Measurements from ENCODE around the gene B4GALT3.

Gene B4GALT3

DNA sequence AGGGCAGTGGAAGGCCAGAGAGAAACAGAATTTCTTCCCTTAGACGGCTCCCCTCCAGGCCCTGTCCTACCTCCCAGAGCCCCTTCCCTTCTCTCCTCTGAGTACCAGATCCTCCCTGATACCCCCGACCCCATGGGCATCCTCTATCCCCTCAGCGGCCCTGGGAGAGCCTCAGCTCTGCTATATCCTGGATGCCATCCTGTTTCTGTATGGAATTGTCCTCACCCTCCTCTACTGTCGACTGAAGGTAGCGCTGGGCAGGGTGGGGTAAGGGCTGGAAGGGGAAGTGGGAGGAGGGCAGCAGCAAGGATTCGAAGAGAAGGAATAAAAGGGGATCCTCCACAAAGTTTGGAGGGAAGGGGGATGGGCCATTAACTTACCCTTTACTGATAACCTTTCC lies 40.5 kb upstream of the B4GALT3 start:
- TF ChIP-seq, protein P1, sequence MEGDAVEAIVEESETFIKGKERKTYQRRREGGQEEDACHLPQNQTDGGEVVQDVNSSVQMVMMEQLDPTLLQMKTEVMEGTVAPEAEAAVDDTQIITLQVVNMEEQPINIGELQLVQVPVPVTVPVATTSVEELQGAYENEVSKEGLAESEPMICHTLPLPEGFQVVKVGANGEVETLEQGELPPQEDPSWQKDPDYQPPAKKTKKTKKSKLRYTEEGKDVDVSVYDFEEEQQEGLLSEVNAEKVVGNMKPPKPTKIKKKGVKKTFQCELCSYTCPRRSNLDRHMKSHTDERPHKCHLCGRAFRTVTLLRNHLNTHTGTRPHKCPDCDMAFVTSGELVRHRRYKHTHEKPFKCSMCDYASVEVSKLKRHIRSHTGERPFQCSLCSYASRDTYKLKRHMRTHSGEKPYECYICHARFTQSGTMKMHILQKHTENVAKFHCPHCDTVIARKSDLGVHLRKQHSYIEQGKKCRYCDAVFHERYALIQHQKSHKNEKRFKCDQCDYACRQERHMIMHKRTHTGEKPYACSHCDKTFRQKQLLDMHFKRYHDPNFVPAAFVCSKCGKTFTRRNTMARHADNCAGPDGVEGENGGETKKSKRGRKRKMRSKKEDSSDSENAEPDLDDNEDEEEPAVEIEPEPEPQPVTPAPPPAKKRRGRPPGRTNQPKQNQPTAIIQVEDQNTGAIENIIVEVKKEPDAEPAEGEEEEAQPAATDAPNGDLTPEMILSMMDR (IDR thresholded peaks at IDR 0.05; ENCODE audit: insufficient read depth, low read length, missing control alignments) = no peak
- CTCF ChIA-PET = interaction anchor here (1.2 to 23.5 kb wide), 4 partner anchors 9 to 165 kb away, joined by 3 to 758 read pairs (median 53); partner anchors contain the start of genes ADAMTS4, NDUFS2 and TOMM40L
- POLR2A ChIA-PET = interaction anchor here (0.8 to 2.3 kb wide), 3 partner anchors 15 to 21 kb away, joined by 3 to 13 read pairs (median 4); partner anchors contain the start of gene NDUFS2
- DNase-seq (ENCODE audit: low read depth, low spot score) = no peak
- no peak overlapping the region for H3K4me3 ChIP-seq (ENCODE audit: low read depth, low read length)

DNA sequence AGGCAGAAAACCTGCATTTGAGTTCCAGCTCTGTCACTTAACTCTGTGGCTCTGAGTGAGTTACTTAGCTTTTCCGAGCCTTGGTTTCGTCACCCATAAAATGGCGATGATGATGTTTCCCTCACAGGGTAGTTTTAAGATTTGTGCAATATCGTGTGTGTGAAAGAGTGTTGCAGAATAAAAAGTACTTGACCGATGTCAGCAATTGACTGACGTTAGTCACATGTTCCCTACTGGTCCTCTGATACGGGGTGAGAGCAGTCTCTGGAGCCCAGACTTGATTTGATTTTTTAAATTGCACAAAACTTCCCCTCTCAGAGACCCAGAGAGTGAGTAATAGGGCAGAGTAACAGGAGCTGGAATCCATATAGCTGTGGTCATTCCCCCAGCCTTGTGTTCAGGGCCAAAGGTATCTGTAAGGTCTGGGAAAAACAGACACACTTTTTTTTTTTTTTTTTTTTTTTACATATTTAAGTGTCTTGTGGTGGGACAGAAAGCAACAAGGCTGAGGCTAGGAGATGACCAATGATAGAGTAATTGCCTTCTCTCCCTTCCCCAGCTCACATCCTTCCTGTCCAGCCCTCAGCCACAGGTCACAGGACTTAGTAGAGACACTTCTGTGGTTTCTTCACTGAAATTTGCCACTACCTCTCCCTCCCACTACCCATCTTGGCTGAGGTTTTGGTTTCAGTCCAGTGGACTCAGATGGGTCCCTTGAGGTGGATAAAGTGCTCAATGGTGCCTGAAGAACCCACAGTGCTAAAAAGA lies 39.8 kb upstream of the B4GALT3 start:
- ChIA-PET CTCF (interaction anchor here (1.2 to 23.5 kb wide), 4 partner anchors 10 to 165 kb away, joined by 3 to 758 read pairs (median 53); partner anchors contain the start of genes ADAMTS4, NDUFS2 and TOMM40L), POLR2A (interaction anchor here (0.6 to 2.3 kb wide), 4 partner anchors 8 to 41 kb away, joined by 3 to 13 read pairs (median 4); partner anchors contain the start of genes NDUFS2 and TOMM40L)
- no peak for DNase-seq (ENCODE audit: low read depth, low spot score)
- TF ChIP-seq, protein P1 (IDR thresholded peaks at IDR 0.05; ENCODE audit: insufficient read depth, low read length, missing control alignments) = no peak
- H3K4me3 ChIP-seq (ENCODE audit: low read depth, low read length) = no peak overlapping the region

DNA sequence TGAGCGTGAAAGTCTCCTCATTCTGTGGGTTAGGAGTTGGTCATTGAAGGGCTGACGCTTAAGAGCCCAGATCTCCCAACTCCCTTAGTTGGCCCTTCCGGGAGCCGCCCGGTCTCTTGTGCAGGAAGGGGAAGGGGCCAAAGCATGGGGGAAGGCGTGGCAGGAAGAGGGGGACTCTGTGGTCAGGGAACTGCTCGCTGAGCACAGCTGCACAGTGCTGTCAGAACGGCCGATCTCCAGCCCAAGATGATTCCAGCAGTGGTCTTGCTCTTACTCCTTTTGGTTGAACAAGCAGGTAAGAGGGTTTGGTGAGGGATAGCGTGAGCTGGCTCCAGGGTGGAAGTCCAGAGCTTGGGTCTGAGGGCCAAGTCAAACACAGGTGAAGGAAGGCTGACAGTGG lies 37.8 kb upstream of the B4GALT3 start, which contains the start of gene FCER1G:
Gene FCER1G, plus strand, starts transcription at position 220 of the 400 bp plus-strand sequence. Its CDS starts 27 bp downstream, at position 247.
- CTCF ChIA-PET = interaction anchor here (1.0 to 23.5 kb wide), 3 partner anchors 12 to 167 kb away, joined by 3 to 758 read pairs (median 97); partner anchors contain the start of genes ADAMTS4, NDUFS2 and TOMM40L
- DNase-seq (ENCODE audit: low read depth, low spot score) = no peak
- TF ChIP-seq, protein P1 (IDR thresholded peaks at IDR 0.05; ENCODE audit: insufficient read depth, low read length, missing control alignments) = no peak
- no peak within 1 kb of the TSS for H3K4me3 ChIP-seq (ENCODE audit: low read depth, low read length)
- POLR2A ChIA-PET = interaction anchor here (1.1 kb wide), 1 partner anchor 16 kb away, joined by 3 read pairs; the partner anchor contains the start of gene ADAMTS4

DNA sequence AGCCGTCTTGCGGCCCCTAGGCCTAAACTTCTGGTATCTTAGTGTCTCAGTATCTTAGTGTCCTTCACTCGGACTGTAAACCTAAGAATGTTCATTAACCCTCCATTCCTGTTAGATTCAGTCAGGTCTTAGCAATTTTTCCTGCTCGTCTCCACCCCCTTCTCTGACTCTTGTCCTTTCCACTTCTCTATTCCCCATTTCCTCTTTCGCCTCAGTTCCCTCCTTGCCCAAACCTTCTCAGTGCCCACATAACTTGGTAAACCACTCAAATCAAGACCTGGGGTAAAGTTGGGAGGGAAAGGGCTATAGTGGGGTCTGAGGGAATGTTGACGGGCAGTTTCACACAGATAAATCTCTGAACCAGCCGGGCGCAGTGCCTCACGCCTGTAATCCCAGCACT lies 37.1 kb upstream of the B4GALT3 start:
- CTCF ChIA-PET = interaction anchor here (23.5 to 26.1 kb wide), 2 partner anchors 5 to 13 kb away, joined by 758 read pairs; partner anchors contain the start of genes ADAMTS4, APOA2, FCER1G and NDUFS2
- DNase-seq (ENCODE audit: low read depth, low spot score) = no peak
- no peak overlapping the region for H3K4me3 ChIP-seq (ENCODE audit: low read depth, low read length)
- TF ChIP-seq, protein P1 (IDR thresholded peaks at IDR 0.05; ENCODE audit: insufficient read depth, low read length, missing control alignments) = no peak
- POLR2A ChIA-PET = no interaction called here

DNA sequence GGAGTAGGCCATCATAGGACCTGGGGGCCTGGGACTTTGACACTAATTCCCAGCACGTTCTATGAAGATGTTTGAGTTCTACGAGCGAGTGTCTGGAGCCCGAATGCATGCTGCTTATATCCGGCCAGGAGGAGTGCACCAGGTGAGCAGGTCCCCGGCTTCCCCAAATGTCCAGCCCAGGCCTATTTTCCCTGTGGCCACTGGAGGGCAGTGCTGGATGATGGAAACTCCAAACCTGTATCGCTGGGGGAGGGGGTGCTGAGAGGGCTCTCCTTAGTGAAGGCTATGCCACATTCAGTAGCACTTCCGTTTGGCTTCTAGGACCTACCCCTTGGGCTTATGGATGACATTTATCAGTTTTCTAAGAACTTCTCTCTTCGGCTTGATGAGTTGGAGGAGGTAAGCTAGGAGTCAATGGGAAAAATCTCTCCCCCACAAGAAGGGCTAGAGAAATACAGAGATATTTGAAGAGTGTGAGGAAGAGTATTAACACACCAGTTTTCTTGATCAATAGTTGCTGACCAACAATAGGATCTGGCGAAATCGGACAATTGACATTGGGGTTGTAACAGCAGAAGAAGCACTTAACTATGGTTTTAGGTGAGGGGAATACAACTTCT lies 32.6 kb upstream of the B4GALT3 start:
- POLR2A ChIA-PET = no interaction called here
- DNase-seq (ENCODE audit: low read depth, low spot score) = no peak
- CTCF ChIA-PET = interaction anchor here (1.1 to 26.1 kb wide), 11 partner anchors 8 to 172 kb away, joined by 3 to 758 read pairs (median 5); partner anchors contain the start of genes ADAMTS4, APOA2, CFAP126 and FCER1G
- no peak overlapping the region for H3K4me3 ChIP-seq (ENCODE audit: low read depth, low read length)
- TF ChIP-seq, protein P1 (IDR thresholded peaks at IDR 0.05; ENCODE audit: insufficient read depth, low read length, missing control alignments) = peak; percentile 90
